GM13977 (cell line): Measurements from ENCODE around the gene ATP8B4.
"Not testable (repeated sequence)": the region's sequence is repeated elsewhere in the genome, so short reads cannot be mapped to it uniquely, and the experiment has no call there.

ENCODE experiments used
- DNase-seq: peaks from one replicate; pipeline ENCODE4 v3.0.0; 2012; ENCODE audit warnings: low spot score
- CTCF ChIP-seq: IDR thresholded peaks from 2 replicates; pipeline ENCODE4 v1.5.1; 2012; ENCODE audit warnings: mild to moderate bottlenecking, control low read depth; ENCODE audit not compliant: insufficient read depth; ENCODE audit errors: extremely low read depth, missing control alignments
- in situ Hi-C: fragments of 300-500 bp; cut with MboI; formaldehyde crosslinking; loops from one replicate; pipeline ENCODE4 v1.12.0; 2022; ENCODE audit warnings: low sequenced_read_pairs, low pct_unique_long_range_greater_than_20kb, mixed read lengths, inconsistent platforms; ENCODE audit not compliant: unreplicated experiment

ATP8B4 gene

GRCh38 chr15:49964551-49964950 is 154.5 kb downstream of the ATP8B4 start:
- in situ Hi-C loops: no loop called here
- TF ChIP-seq CTCF: no peak
- DNase-seq: no peak

- DNase-seq: no peak
- TF ChIP-seq CTCF: no peak
- in situ Hi-C loops: no loop called here
Measured at GRCh38 chr15:49964061-49964460, 155.0 kb downstream of the ATP8B4 start.

GRCh38 chr15:49963033-49963772 is 155.8 kb downstream of the ATP8B4 start:
- DNase-seq, in situ Hi-C loops: not testable (repeated sequence)

- no peak for DNase-seq
- in situ Hi-C loops: no loop called here
- TF ChIP-seq CTCF: no peak
Measured at GRCh38 chr15:49962044-49962602, 156.9 kb downstream of the ATP8B4 start.

GRCh38 chr15:49953421-49953820 is 165.6 kb downstream of the ATP8B4 start:
- no peak for TF ChIP-seq CTCF
- in situ Hi-C loops: no loop called here

GRCh38 chr15:49946681-49947080 is 172.4 kb downstream of the ATP8B4 start:
- DNase-seq: no peak
- no peak for TF ChIP-seq CTCF
- in situ Hi-C loops: no loop called here

More at GRCh38 chr15:49953421-49953820, 165.6 kb downstream of the ATP8B4 start:
- DNase-seq: no peak

- no peak for DNase-seq
- in situ Hi-C loops: no loop called here
- TF ChIP-seq CTCF: no peak
Measured at GRCh38 chr15:49934487-49934886, 184.5 kb downstream of the ATP8B4 start.
